SU-DHL-6 (cell line): ENCODE data around the gene PTPN11.

ENCODE experiments used
- EZH2phosphoT487 ChIP-seq: fragments of 200-600 bp; sonication (generic), shearing (Covaris generic); conservative IDR thresholded peaks from 2 replicates; pipeline ENCODE4 v1.6.1; 2018; ENCODE audit warnings: mild to moderate bottlenecking, antibody characterized with exemption, low read length, moderate library complexity, mixed read lengths
- TF ChIP-seq, protein P1 (sequence below): fragments of 200-600 bp; sonication (generic); IDR thresholded peaks from one replicate; pipeline ENCODE4 v1.5.1; 2017; ENCODE audit warnings: antibody characterized with exemption, mild to moderate bottlenecking, low read length, moderate library complexity; ENCODE audit not compliant: insufficient read depth, poor library complexity, severe bottlenecking

- no peak for TF ChIP-seq EZH2phosphoT487
- TF ChIP-seq, protein P1, sequence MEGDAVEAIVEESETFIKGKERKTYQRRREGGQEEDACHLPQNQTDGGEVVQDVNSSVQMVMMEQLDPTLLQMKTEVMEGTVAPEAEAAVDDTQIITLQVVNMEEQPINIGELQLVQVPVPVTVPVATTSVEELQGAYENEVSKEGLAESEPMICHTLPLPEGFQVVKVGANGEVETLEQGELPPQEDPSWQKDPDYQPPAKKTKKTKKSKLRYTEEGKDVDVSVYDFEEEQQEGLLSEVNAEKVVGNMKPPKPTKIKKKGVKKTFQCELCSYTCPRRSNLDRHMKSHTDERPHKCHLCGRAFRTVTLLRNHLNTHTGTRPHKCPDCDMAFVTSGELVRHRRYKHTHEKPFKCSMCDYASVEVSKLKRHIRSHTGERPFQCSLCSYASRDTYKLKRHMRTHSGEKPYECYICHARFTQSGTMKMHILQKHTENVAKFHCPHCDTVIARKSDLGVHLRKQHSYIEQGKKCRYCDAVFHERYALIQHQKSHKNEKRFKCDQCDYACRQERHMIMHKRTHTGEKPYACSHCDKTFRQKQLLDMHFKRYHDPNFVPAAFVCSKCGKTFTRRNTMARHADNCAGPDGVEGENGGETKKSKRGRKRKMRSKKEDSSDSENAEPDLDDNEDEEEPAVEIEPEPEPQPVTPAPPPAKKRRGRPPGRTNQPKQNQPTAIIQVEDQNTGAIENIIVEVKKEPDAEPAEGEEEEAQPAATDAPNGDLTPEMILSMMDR, result no peak
Measured at GRCh38 chr12:112382866-112383265, 35.9 kb upstream of the PTPN11 start.
